ENCODE measurements around the gene GPATCH2L.

The GPATCH2L gene

GRCh38 chr14:76174982-76175381, 23.3 kb downstream of the GPATCH2L start:
- H3K4me3 ChIP-seq (ENCODE audit: low read depth, low read length): no peak overlapping the region
- DNase-seq: no peak
- TF ChIP-seq CTCF (IDR thresholded peaks at IDR 0.05; ENCODE audit: low read depth, low read length, missing control alignments): no peak
- H3K27me3 ChIP-seq (replicated peaks): no peaks in the 10 kb centered on the region
- H3K36me3 ChIP-seq (replicated peaks): peaks cover 39% of the 10 kb centered on the region
- in situ Hi-C loops (cut with HindIII; ENCODE audit: low pct_ligation_motif_present, low sequenced_read_pairs): no loop called here
- H3K27ac ChIP-seq: no peak overlapping the region

GRCh38 chr14:76175942-76176341, 24.2 kb downstream of the GPATCH2L start:
- Histone ChIP-seq H3K27me3 (replicated peaks) (no peaks in the 10 kb centered on the region), H3K4me3 (ENCODE audit: low read depth, low read length) (no peak overlapping the region), H3K36me3 (replicated peaks) (peaks cover 45% of the 10 kb centered on the region), H3K27ac (no peak overlapping the region)
- TF ChIP-seq CTCF (IDR thresholded peaks at IDR 0.05; ENCODE audit: low read depth, low read length, missing control alignments): no peak
- DNase-seq: no peak
- in situ Hi-C loops (cut with HindIII; ENCODE audit: low pct_ligation_motif_present, low sequenced_read_pairs): no loop called here

GRCh38 chr14:76181546-76181945, 29.8 kb downstream of the GPATCH2L start:
- H3K4me3 ChIP-seq (ENCODE audit: low read depth, low read length): no peak overlapping the region
- no peaks in the 10 kb centered on the region for H3K27me3 ChIP-seq (replicated peaks)
- in situ Hi-C loops (cut with HindIII; ENCODE audit: low pct_ligation_motif_present, low sequenced_read_pairs): no loop called here
- no peak overlapping the region for H3K27ac ChIP-seq
- TF ChIP-seq CTCF (IDR thresholded peaks at IDR 0.05; ENCODE audit: low read depth, low read length, missing control alignments): peak; percentile 38
- DNase-seq: no peak
- peaks cover 46% of the 10 kb centered on the region for H3K36me3 ChIP-seq (replicated peaks)

GRCh38 chr14:76186308-76187027, 34.7 kb downstream of the GPATCH2L start:
- no peak overlapping the region for H3K27ac ChIP-seq

GRCh38 chr14:76191297-76191696, 39.6 kb downstream of the GPATCH2L start:
- no peaks in the 10 kb centered on the region for H3K27me3 ChIP-seq (replicated peaks)
- no peak overlapping the region for H3K4me3 ChIP-seq (ENCODE audit: low read depth, low read length)
- DNase-seq: no peak
- H3K36me3 ChIP-seq (replicated peaks): peaks cover 14% of the 10 kb centered on the region
- in situ Hi-C loops (cut with HindIII; ENCODE audit: low pct_ligation_motif_present, low sequenced_read_pairs): no loop called here
- TF ChIP-seq CTCF (IDR thresholded peaks at IDR 0.05; ENCODE audit: low read depth, low read length, missing control alignments): no peak
- no peak overlapping the region for H3K27ac ChIP-seq

More at GRCh38 chr14:76186308-76187027, 34.7 kb downstream of the GPATCH2L start:
- in situ Hi-C loops (cut with HindIII; ENCODE audit: low pct_ligation_motif_present, low sequenced_read_pairs): no loop called here
- TF ChIP-seq CTCF (IDR thresholded peaks at IDR 0.05; ENCODE audit: low read depth, low read length, missing control alignments): no peak
- H3K36me3 ChIP-seq (replicated peaks): peaks cover 25% of the 10 kb centered on the region
- DNase-seq: no peak
- H3K27me3 ChIP-seq (replicated peaks): no peaks in the 10 kb centered on the region
- no peak overlapping the region for H3K4me3 ChIP-seq (ENCODE audit: low read depth, low read length)

- Histone ChIP-seq H3K36me3 (replicated peaks) (peaks cover 11% of the 10 kb centered on the region), H3K27me3 (replicated peaks) (no peaks in the 10 kb centered on the region)
Observed at GRCh38 chr14:76193696-76194095, 42.0 kb downstream of the GPATCH2L start.

More at GRCh38 chr14:76193696-76194095, 42.0 kb downstream of the GPATCH2L start:
- no peak overlapping the region for H3K27ac ChIP-seq
- DNase-seq: no peak
- no peak for TF ChIP-seq CTCF (IDR thresholded peaks at IDR 0.05; ENCODE audit: low read depth, low read length, missing control alignments)
- H3K4me3 ChIP-seq (ENCODE audit: low read depth, low read length): no peak overlapping the region
- in situ Hi-C loops (cut with HindIII; ENCODE audit: low pct_ligation_motif_present, low sequenced_read_pairs): no loop called here

Data from brain microvascular endothelial cell (primary cell).